ENCODE measurements around the gene SYK. TPM values are rescaled to one million over a fixed set of nuclear protein-coding genes. Genes with fewer than 3 reads are reported as not detected.

The SYK gene
- total and polyA plus RNA-seq, 2 of the 13 experiments (the other 11 are each of a cell fraction or from before 2014, with no cell fraction given), result not detected

- CTCF ChIA-PET (ENCODE audit: low intra/inter-chr PET ratio, low total read pairs), result no interaction called here
- in situ Hi-C loops (cut with HindIII; ENCODE audit: extremely low pct_ligation_motif_present, low pct_unique_long_range_greater_than_20kb) (no loop called here), intact Hi-C loops (cut with micrococcal nuclease; ENCODE audit: unreplicated experiment) (no loop called here)
- Histone ChIP-seq H3K4me1 (ENCODE audit: insufficient read depth, low read length) (no peaks in the 10 kb centered on the region), H3K36me3 (replicated peaks in 1 of 2; ENCODE audit: control insufficient read depth in 1 of 2, insufficient read depth in 2 of 2, low read length in 2 of 2) (no peaks in the 10 kb centered on the region), H3K4me3 (replicated peaks in 1 of 3; ENCODE audit: insufficient read depth in 1 of 3, low read depth in 2 of 3, low read length in 3 of 3) (no peak overlapping the region), H4K20me1 (ENCODE audit: insufficient read depth, low read length) (no peaks in the 10 kb centered on the region), H3K9me3 (ENCODE audit: low read length) (peaks cover 11% of the 10 kb centered on the region), H3K27ac (ENCODE audit: extremely low read length, insufficient read depth, low read length) (no peak overlapping the region), H3K27me3 (ENCODE audit: control insufficient read depth in 1 of 2, insufficient read depth in 2 of 2, low read length in 2 of 2) (no peaks in the 10 kb centered on the region; a peak in 1 of 5 replicates), H3K79me2 (ENCODE audit: insufficient read depth, low read length) (no peaks in the 10 kb centered on the region), H2AFZ (ENCODE audit: low read length) (no peak overlapping the region), H3K9ac (ENCODE audit: insufficient read depth, low read depth, low read length) (no peak overlapping the region), H3K4me2 (ENCODE audit: low read depth, low read length) (no peak overlapping the region)
- TF ChIP-seq PBX2 (CRISPR knock-in tag; IDR thresholded peaks at IDR 0.05) (no peak), PRDM15 (CRISPR knock-in tag; IDR thresholded peaks at IDR 0.05) (no peak), JUN (CRISPR knock-in tag; IDR thresholded peaks at IDR 0.05) (no peak), ZNF337 (CRISPR knock-in tag; IDR thresholded peaks at IDR 0.05; ENCODE audit: borderline replicate concordance, low read depth) (no peak), SAP130 (CRISPR knock-in tag; IDR thresholded peaks at IDR 0.05; ENCODE audit: low read depth) (no peak), NFKB2 (CRISPR knock-in tag; IDR thresholded peaks at IDR 0.05; ENCODE audit: borderline replicate concordance) (no peak), ZNF274 (CRISPR knock-in tag; IDR thresholded peaks at IDR 0.05) (no peak), HNRNPL (IDR thresholded peaks at IDR 0.05; ENCODE audit: low read depth, low read length) (no peak), SIN3A (IDR thresholded peaks at IDR 0.05; ENCODE audit: borderline replicate concordance, low read depth, low read length) (no peak), XRCC5 (optimal IDR thresholded peaks at IDR 0.05; ENCODE audit: low read length) (no peak), HDAC2 (CRISPR knock-in tag; IDR thresholded peaks at IDR 0.05) (no peak), ISL2 (CRISPR knock-in tag; IDR thresholded peaks at IDR 0.05) (no peak), JARID2 (CRISPR knock-in tag; IDR thresholded peaks at IDR 0.05; ENCODE audit: insufficient replicate concordance) (no peak), ZNF580 (CRISPR knock-in tag; IDR thresholded peaks at IDR 0.05; ENCODE audit: borderline replicate concordance, low read depth) (no peak)
- POLR2A ChIA-PET, result no interaction called here
- DNase-seq (ENCODE audit: low spot score), result no peak
- no peak for FAIRE-seq
- WGBS (ENCODE audit: low lambda C conversion rate), result 0% methylated on average over 2 of the region's 2 CpGs
- no TSS peak for BruUV-seq (replicated peaks)
- peak; percentile 35; the same call in 1 of the 3 replicates for ATAC-seq
Observed at GRCh38 chr9:90838098-90838497, 36.5 kb downstream of the SYK start.
